Pancreas (tissue), 10 donors: ENCODE results near the gene SND1. TPM values are rescaled to one million over a fixed set of nuclear protein-coding genes. Genes with fewer than 3 reads are reported as not detected.

Source experiments
- ATAC-seq, 4 donors: fragments of 200-7000 bp; cut with Tn5 transposase; one replicate each; pipeline versions ENCODE4 v1.8.0 to v1.9.1; 2020; ENCODE audit warnings: mild to moderate bottlenecking in 4 of 4, moderate library complexity in 4 of 4
- DNase-seq, 6 donors: peaks; one replicate each; pipeline ENCODE4 v3.0.0-alpha.2; 2020
- FAIRE-seq: peaks from 2 replicates; lab custom pipeline; 2012; peaks lifted over from hg19 to GRCh38; lab: Jason Lieb, UNC
- H3K27ac ChIP-seq, 4 donors: fragments of 200-600 bp; sonication (generic); 1 replicate in 3 of 4; 2 replicates in 1 of 4; pipeline versions ENCODE4 v1.5.0 to v1.8.0; 2020
- H3K27me3 ChIP-seq, 4 donors: fragments of 200-600 bp; one replicate each; pipeline ENCODE4 v1.8.0; 2021
- H3K36me3 ChIP-seq, 3 donors: fragments of 200-600 bp; sonication (generic) in 1 of 3; one replicate each; pipeline versions ENCODE4 v1.5.0 to v1.8.0; 2020 to 2021
- H3K4me1 ChIP-seq, 3 donors: fragments of 200-600 bp; one replicate each; pipeline ENCODE4 v1.8.0; 2021
- H3K4me3 ChIP-seq, 4 donors: fragments of 200-600 bp; sonication (generic) in 2 of 4; one replicate each; pipeline versions ENCODE4 v1.5.0 to v1.8.0; 2020 to 2021
- H3K9me3 ChIP-seq, 4 donors: fragments of 200-600 bp; one replicate each; pipeline ENCODE4 v1.8.0; 2021
- CTCF ChIP-seq, 4 donors: fragments of 200-600 bp; sonication (generic) in 3 of 4; IDR thresholded peaks; one replicate each; pipeline versions ENCODE4 v1.5.0 to v1.8.0; 2021; ENCODE audit warnings: antibody characterized with exemption in 4 of 4
- WGBS, 2 donors: extraction: QIAGEN DNeasy Blood & Tissue Kit; methylation state at CpG; one replicate each; pipeline ENCODE4 v1.1.7; 2013; 5-methylcytosine and 5-hydroxymethylcytosine counted together
- intact Hi-C, 3 donors: fragments of 100-400 bp; cut with DNase I; formaldehyde crosslinking; loops; one replicate each; pipeline versions ENCODE4 v1.11.1 to v1.14.2; 2022
- polyA plus RNA-seq, 2 donors: library from polyadenylated mRNA; stranded (reverse); fragments of 200-250 nt; gene quantifications; one replicate each; pipeline ENCODE4 v1.2.3, GENCODE V29; 2013
- total RNA-seq, 6 donors: library from RNA; stranded (reverse); fragmentation: NEBNext Ultra II Directional in 4 of 6; extraction: Animal tissue kit (Norgen Biotek cat#: 25700) in 4 of 6; gene quantifications; one replicate each; pipeline versions ENCODE4 v1.2.1 to v1.2.4, GENCODE V29; 2021 to 2023
- donor health status: healthy with polysubstance abuse.
- donor health status: DM: no; HTN: no; CAD: no; lungs with moderate emphysema.
- donor health status: DM: no; HTN: no; CAD: no.
- donor health status: control.
- donor health status: control.
- donor health status: Bipolar disorder and iron deficiency.
- donor health status: DM: yes; HTN: yes; CAD: no.
- donor health status: DM: no; HTN: no; CAD: no.
- donor health status: DM: no; HTN: no; CAD: no.
- donor health status: DM: yes; HTN: yes; CAD: no.

The SND1 gene
- total and polyA plus RNA-seq, 8 donors, result 84.1 to 308 (median 225) TPM

- no peaks in the 10 kb centered on the region for H3K36me3 ChIP-seq
- peaks cover 26 to 36% (median 34%) of the 10 kb centered on the region in 3 donors for H3K4me1 ChIP-seq
- no peak overlapping the region for H3K4me3 ChIP-seq
- FAIRE-seq (no peak), DNase-seq (no peak), ATAC-seq (peak; percentile 18 to 53 (median 41))
- H3K27me3 ChIP-seq, result no peaks in the 10 kb centered on the region
- no peaks in the 10 kb centered on the region for H3K9me3 ChIP-seq
- no peak for TF ChIP-seq CTCF (IDR thresholded peaks at IDR 0.05)
- H3K27ac ChIP-seq, result peak overlapping the region in 2 of 4 donors; percentile 50 to 56
- WGBS, 2 donors, result 5 to 12% methylated on average over 1 of the region's 1 CpG
- intact Hi-C loops, result no loop called here
These were observed 193.7 kb downstream of the SND1 start for GRCh38 chr7:127845522-127846214.

DNA sequence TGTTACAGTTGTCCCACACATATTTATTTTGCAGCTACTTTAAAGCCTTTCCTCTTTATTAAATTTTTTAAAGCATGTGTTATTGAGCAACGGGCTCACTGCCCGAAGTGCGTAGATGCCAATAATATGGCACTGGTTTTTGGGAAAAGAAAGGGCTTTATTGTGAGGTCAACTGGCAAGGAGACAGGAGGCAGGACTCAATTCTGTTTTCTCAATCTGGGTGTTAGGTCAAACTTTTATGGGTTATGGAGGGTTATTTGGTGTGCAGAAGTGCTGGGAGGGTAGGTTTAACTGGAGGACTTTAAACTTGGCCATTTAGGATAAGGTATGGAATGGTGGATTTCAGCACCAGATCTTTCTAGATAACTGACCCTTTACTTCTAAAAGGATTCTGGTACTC, 195.6 kb downstream of the SND1 start:
- no peak for DNase-seq
- peaks cover 26 to 29% (median 28%) of the 10 kb centered on the region in 3 donors for H3K4me1 ChIP-seq
- H3K9me3 ChIP-seq, result no peaks in the 10 kb centered on the region
- no peak for TF ChIP-seq CTCF (IDR thresholded peaks at IDR 0.05)
- no peak overlapping the region for H3K27ac ChIP-seq
- intact Hi-C loops, result no loop called here
- no peak for ATAC-seq
- H3K4me3 ChIP-seq, result no peak overlapping the region
- no peak for FAIRE-seq
- no peaks in the 10 kb centered on the region for H3K27me3 ChIP-seq
- no peaks in the 10 kb centered on the region for H3K36me3 ChIP-seq
- 62 to 76% methylated on average over 3 of the region's 3 CpGs for WGBS, 2 donors

- Histone ChIP-seq H3K9me3 (no peaks in the 10 kb centered on the region), H3K27me3 (no peaks in the 10 kb centered on the region), H3K27ac (no peak overlapping the region), H3K4me1 (peaks cover 26 to 29% (median 28%) of the 10 kb centered on the region in 3 donors), H3K36me3 (no peaks in the 10 kb centered on the region), H3K4me3 (no peak overlapping the region)
- no peak for TF ChIP-seq CTCF (IDR thresholded peaks at IDR 0.05)
- FAIRE-seq (no peak), DNase-seq (no peak), ATAC-seq (no peak)
- 91 to 92% methylated on average over 2 of the region's 2 CpGs for WGBS, 2 donors
- intact Hi-C loops, result no loop called here
These were observed 196.2 kb downstream of the SND1 start for GRCh38 chr7:127848241-127848640.

DNA sequence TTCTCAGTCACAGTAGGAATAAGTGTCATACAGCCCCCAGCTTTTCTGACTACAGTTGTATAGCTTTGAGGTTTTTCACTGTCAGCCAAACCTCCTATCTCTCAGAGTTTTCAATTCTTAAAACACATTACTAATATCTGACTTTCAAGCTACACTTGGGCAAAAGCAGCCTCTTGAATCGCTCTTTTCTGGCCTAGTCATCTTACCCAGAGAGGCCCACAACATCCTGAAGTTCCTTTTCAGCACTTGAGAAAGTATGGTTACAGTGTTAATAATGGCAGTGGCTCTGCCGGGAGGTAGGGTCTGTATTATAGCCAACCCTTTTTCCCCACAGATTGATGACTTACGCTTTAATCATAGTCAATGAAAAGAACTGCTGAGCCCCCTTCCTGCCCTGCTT, 198.2 kb downstream of the SND1 start:
- Histone ChIP-seq H3K9me3 (no peaks in the 10 kb centered on the region), H3K4me3 (no peak overlapping the region), H3K36me3 (no peaks in the 10 kb centered on the region), H3K27ac (no peak overlapping the region), H3K27me3 (no peaks in the 10 kb centered on the region), H3K4me1 (peaks cover 15 to 17% (median 16%) of the 10 kb centered on the region in 3 donors)
- no peak for TF ChIP-seq CTCF (IDR thresholded peaks at IDR 0.05)
- WGBS, 2 donors, result 96 to 97% methylated on average over 3 of the region's 3 CpGs
- intact Hi-C loops, result no loop called here
- DNase-seq (no peak), FAIRE-seq (no peak), ATAC-seq (no peak)

DNA sequence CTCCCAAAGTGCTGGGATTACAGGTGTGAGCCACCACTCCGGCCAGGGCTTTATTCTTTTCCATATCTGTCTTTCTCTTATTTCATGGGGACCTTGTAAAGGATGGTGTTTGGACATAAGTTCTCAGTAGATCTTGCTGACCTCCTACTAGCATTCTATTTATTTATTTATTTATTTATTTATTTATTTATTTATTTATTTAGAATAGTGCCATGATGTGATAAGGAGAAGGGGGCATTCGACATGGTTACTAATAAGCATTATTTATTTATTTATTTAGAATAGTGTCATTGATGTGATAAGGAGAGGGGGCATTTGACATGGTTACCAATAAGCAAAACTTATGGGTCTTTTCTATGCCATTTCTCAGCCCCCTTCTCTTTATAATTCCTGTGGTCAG, 202.4 kb downstream of the SND1 start:
- no peaks in the 10 kb centered on the region for H3K36me3 ChIP-seq
- WGBS, 2 donors, result 88 to 95% methylated on average over 2 of the region's 2 CpGs
- FAIRE-seq (no peak), DNase-seq (no peak), ATAC-seq (no peak)
- peaks cover 0 to 12% (median 6%) of the 10 kb centered on the region in 3 donors for H3K4me1 ChIP-seq
- intact Hi-C loops, result no loop called here
- H3K27me3 ChIP-seq, result no peaks in the 10 kb centered on the region
- no peak overlapping the region for H3K27ac ChIP-seq
- no peak overlapping the region for H3K4me3 ChIP-seq
- no peaks in the 10 kb centered on the region for H3K9me3 ChIP-seq
- TF ChIP-seq CTCF (IDR thresholded peaks at IDR 0.05), result no peak
